HG03575 (cell line): ENCODE data around the gene PRR36.

Source experiments
- ATAC-seq: cut with Tn5 transposase; IDR thresholded peaks from one replicate; pipeline ENCODE4 v1.9.1; 2021; ENCODE audit not compliant: unreplicated experiment, insufficient number of reproducible peaks, low FRiP score; ENCODE audit errors: extremely low read depth

The PRR36 gene

GRCh38 chr19:7831452-7831851 is 42.7 kb downstream of the PRR36 start:
- ATAC-seq: no peak

- ATAC-seq: no peak
Observed at GRCh38 chr19:7830823-7831222, 43.4 kb downstream of the PRR36 start.

- no peak for ATAC-seq
Observed at GRCh38 chr19:7830272-7830771, 43.9 kb downstream of the PRR36 start.

DNA sequence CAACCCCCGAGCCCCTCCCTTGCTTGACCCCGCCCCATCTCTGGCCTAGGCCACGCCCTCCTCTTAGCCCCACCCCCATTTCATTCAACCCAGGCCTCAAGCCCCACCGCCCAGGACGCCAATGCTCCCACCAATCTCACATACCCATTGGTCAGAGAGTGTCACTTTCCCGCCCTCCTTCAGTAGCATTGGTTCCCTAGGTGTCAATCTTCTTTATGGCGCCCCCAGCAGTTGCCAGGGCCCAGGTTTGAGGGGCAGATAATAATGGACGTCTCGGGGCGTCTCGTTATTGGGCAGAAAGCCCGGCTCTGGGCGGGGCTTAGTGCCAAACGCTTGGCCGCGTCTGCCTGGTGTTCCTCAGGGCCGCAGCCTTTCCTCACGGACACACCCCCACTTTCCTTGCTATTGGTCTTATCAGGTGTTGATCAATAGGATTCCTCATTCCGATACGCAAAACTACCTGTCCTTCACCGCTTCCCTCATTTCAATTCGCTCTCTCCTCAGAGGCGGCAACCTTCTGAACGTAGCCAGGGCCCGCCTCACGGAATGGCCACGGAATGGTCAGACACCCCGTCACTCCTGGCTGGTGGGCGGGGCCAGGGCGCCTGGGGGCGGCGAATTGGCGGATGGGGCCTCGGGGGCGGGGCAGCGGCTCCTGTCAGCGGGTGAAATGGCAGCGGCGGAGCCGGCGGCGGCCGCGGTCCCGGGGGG is 44.5 kb downstream of the PRR36 start, which contains the start of gene EVI5L:
Gene EVI5L, plus strand, starts transcription at position 658 of the 711 bp plus-strand sequence. CDS start 16,325 bp downstream, outside the sequence.
- ATAC-seq: peak; percentile 65

- ATAC-seq: no peak
Observed at GRCh38 chr19:7829166-7829520, 45.0 kb downstream of the PRR36 start.

DNA sequence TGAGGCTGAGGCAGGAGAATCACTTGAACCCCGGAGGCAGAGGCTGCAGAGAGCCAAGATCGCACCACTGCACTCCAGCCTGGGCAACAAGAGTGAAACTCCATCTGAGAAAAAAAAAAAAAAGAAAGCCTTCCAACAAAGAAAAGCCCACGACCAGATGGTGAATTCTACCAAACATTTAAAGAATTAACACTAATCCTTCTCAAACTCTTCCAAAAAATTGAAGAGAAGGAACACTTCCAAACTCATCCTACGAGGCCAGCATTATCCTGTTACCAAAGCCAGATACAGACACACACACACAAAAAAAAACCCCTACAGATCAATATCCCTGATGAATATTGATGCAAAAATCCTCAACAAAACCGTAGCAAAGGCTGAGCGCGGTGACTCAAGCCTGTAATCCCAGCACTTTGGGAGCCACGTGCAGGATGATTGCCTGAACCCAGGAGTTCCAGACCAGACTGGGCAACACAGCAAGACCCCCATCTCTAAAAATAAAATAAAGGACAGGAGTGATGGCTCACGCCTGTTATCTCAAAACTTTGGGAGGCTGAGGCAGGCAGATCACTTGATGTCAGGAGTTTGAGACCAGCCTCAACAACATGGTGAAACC is 50.4 kb downstream of the PRR36 start:
- ATAC-seq: no peak

- no peak for ATAC-seq
Observed at GRCh38 chr19:7822910-7823515, 51.2 kb downstream of the PRR36 start.

GRCh38 chr19:7820588-7820987 is 53.6 kb downstream of the PRR36 start:
- no peak for ATAC-seq

DNA sequence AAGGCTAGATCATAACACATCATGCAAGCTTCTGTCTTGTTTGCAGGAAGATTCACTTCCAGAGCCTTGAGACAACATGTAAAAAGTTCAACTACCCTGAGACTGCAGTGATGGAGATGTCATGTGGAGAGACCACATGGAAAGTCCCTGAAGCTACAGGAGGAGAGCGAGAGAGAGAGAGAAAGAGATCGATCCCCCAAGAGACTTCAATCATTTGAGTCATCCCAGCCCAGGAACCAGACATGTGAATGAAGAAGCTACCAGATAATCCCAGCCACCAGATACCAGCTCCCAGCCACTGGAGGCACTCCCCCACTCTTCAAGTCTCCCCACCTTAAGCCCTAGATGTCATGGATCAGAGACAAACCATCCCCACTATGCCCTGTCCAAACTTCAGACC is 54.9 kb downstream of the PRR36 start:
- ATAC-seq: no peak

DNA sequence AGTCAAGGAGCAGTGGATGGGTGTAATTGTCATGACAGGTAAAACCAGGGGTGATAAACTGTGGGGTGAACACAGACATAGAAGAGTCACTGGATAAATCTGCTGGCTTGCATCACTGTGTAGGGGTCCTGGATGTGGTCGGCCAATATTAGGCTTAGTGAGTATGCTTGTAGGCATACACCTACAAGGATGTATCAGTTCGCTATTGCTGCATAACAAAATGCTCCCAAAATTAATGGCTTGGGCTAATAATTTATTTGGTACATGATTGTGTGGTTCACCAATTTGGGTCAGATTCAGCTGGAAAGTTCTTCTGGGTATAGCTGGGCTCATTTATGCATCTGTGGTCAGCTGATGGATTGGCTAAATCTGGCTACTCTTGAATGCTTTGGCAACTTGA is 55.4 kb downstream of the PRR36 start:
- no peak for ATAC-seq
